Measurements from ENCODE around the gene DNAJA2.

DNA sequence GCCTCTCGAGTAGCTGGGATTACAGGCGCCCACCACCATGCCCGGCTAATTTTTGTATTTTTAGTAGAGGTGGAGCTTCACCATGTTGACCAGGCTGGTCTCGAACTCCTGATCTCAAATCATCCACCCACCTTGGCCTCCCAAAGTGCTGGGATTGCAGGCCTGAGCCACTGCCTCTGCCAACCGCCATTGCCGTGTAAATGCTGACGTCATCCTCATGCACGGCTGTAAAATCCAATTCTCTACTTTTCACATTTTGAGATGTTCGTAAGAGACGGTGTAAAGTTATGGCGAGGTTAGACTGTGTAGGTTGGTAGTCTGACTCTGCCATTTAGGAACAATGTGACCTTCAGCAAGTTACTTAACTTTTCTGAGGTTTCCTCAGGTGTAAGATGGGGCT is 1.7 kb upstream of the DNAJA2 start:
- TF ChIP-seq, protein P1, sequence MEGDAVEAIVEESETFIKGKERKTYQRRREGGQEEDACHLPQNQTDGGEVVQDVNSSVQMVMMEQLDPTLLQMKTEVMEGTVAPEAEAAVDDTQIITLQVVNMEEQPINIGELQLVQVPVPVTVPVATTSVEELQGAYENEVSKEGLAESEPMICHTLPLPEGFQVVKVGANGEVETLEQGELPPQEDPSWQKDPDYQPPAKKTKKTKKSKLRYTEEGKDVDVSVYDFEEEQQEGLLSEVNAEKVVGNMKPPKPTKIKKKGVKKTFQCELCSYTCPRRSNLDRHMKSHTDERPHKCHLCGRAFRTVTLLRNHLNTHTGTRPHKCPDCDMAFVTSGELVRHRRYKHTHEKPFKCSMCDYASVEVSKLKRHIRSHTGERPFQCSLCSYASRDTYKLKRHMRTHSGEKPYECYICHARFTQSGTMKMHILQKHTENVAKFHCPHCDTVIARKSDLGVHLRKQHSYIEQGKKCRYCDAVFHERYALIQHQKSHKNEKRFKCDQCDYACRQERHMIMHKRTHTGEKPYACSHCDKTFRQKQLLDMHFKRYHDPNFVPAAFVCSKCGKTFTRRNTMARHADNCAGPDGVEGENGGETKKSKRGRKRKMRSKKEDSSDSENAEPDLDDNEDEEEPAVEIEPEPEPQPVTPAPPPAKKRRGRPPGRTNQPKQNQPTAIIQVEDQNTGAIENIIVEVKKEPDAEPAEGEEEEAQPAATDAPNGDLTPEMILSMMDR (IDR thresholded peaks at IDR 0.05): no peak
- no peak for TF ChIP-seq POLR2A (IDR thresholded peaks at IDR 0.05)
